Measurements from ENCODE around the gene BANK1. TPM values are rescaled to one million over a fixed set of nuclear protein-coding genes. Genes with fewer than 3 reads are reported as not detected.

Gene BANK1
- total RNA-seq, 2 experiments from 2014 or later, result not detected

GRCh38 chr4:102116121-102116520 lies 325.6 kb downstream of the BANK1 start:
- POLR2A ChIA-PET, result no interaction called here
- TF ChIP-seq EZH2phosphoT487 (IDR thresholded peaks at IDR 0.05; ENCODE audit: borderline replicate concordance, low read depth, low read length) (no peak), CTCF (conservative IDR thresholded peaks at IDR 0.05; ENCODE audit: low read length) (no peak)

GRCh38 chr4:102120846-102121245 lies 330.3 kb downstream of the BANK1 start:
- BruUV-seq (replicated peaks), result no TSS peak
- POLR2A ChIA-PET, result no interaction called here

More at GRCh38 chr4:102116121-102116520, 325.6 kb downstream of the BANK1 start:
- Histone ChIP-seq H3K4me2 (ENCODE audit: low read length) (no peak overlapping the region), H3K27ac (ENCODE audit: low read depth, low read length, poor library complexity, severe bottlenecking) (no peak overlapping the region), H3K4me1 (ENCODE audit: insufficient read depth, low read length, poor library complexity, severe bottlenecking) (no peaks in the 10 kb centered on the region), H3K36me3 (ENCODE audit: insufficient read depth, low read length) (no peaks in the 10 kb centered on the region), H3K9me3 (ENCODE audit: low read length) (0 out of 2 replicates have a peak, but pooled peaks cover 5% of the 10 kb centered on the region), H2AFZ (ENCODE audit: low read length) (no peak overlapping the region), H3K4me3 (ENCODE audit: low read depth, low read length, poor library complexity, severe bottlenecking) (no peak overlapping the region), H3K79me2 (ENCODE audit: insufficient read depth, low read depth, low read length) (no peaks in the 10 kb centered on the region), H3K9me2 (ENCODE audit: insufficient read depth, low read length) (no peaks in the 10 kb centered on the region), H4K20me1 (ENCODE audit: insufficient read depth, low read length) (no peaks in the 10 kb centered on the region)
- CTCF ChIA-PET (ENCODE audit: unreplicated experiment), result no interaction called here
- intact Hi-C loops (cut with micrococcal nuclease; ENCODE audit: unreplicated experiment), result no loop called here
- DNase-seq (ENCODE audit: low spot score), result no peak
- no TSS peak for BruUV-seq (replicated peaks)

More at GRCh38 chr4:102120846-102121245, 330.3 kb downstream of the BANK1 start:
- no peaks in the 10 kb centered on the region for H3K4me1 ChIP-seq (ENCODE audit: insufficient read depth, low read length, poor library complexity, severe bottlenecking)
- H4K20me1 ChIP-seq (ENCODE audit: insufficient read depth, low read length), result no peaks in the 10 kb centered on the region
- H3K4me2 ChIP-seq (ENCODE audit: low read length), result no peak overlapping the region
- CTCF ChIA-PET (ENCODE audit: unreplicated experiment), result no interaction called here
- DNase-seq (ENCODE audit: low spot score), result no peak
- H3K4me3 ChIP-seq (ENCODE audit: low read depth, low read length, poor library complexity, severe bottlenecking), result no peak overlapping the region
- H2AFZ ChIP-seq (ENCODE audit: low read length), result no peak overlapping the region
- 0 out of 2 replicates have a peak, but pooled peaks cover 7% of the 10 kb centered on the region for H3K9me3 ChIP-seq (ENCODE audit: low read length)
- H3K9me2 ChIP-seq (ENCODE audit: insufficient read depth, low read length), result no peaks in the 10 kb centered on the region
- no peaks in the 10 kb centered on the region for H3K79me2 ChIP-seq (ENCODE audit: insufficient read depth, low read depth, low read length)
- TF ChIP-seq CTCF (conservative IDR thresholded peaks at IDR 0.05; ENCODE audit: low read length) (no peak), EZH2phosphoT487 (IDR thresholded peaks at IDR 0.05; ENCODE audit: borderline replicate concordance, low read depth, low read length) (no peak)
- intact Hi-C loops (cut with micrococcal nuclease; ENCODE audit: unreplicated experiment), result no loop called here
- H3K27ac ChIP-seq (ENCODE audit: low read depth, low read length, poor library complexity, severe bottlenecking), result no peak overlapping the region
- no peaks in the 10 kb centered on the region for H3K36me3 ChIP-seq (ENCODE audit: insufficient read depth, low read length)
